ENCODE data around the gene TBC1D22A.

DNA sequence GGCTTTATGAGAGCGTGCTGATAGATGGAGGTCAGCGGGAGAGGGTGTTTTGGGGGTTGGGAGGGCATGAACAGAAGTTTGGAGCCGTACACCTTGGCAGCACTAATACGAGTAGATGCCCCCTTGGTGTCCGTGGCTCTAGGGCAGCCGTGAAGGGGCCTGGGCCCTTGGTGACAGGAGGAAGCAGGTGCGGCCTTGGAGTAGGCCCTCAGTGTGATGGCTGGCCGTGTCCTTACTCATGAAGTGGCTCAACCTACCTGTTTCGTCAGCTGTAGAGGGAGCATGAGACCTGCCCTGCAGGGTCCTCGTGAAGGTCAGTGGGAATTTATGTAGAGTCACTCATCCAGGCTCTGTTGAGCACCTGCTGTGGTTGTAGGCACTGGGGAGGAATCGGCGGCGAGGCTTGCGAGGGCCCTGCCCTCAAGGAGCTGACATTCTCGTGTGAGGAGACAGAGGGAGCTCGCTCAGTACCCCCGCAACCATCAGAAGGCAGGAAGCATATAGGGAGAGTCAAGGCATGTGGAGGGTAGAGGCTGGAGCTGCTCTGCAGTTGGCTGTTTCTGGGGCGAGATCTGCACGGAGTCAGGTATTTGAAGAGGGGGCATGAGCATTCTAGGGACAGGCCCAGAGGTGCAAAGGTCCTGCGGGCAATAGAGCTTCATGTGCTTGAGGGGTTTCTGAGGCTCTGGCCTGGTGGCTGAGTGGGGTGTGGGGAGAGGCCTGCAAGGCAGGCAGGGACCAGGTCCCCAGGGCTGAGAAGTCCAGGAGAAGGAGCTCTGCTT is 39.6 kb downstream of the TBC1D22A start:
- TF ChIP-seq, protein P1, sequence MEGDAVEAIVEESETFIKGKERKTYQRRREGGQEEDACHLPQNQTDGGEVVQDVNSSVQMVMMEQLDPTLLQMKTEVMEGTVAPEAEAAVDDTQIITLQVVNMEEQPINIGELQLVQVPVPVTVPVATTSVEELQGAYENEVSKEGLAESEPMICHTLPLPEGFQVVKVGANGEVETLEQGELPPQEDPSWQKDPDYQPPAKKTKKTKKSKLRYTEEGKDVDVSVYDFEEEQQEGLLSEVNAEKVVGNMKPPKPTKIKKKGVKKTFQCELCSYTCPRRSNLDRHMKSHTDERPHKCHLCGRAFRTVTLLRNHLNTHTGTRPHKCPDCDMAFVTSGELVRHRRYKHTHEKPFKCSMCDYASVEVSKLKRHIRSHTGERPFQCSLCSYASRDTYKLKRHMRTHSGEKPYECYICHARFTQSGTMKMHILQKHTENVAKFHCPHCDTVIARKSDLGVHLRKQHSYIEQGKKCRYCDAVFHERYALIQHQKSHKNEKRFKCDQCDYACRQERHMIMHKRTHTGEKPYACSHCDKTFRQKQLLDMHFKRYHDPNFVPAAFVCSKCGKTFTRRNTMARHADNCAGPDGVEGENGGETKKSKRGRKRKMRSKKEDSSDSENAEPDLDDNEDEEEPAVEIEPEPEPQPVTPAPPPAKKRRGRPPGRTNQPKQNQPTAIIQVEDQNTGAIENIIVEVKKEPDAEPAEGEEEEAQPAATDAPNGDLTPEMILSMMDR (conservative IDR thresholded peaks at IDR 0.05; ENCODE audit: low read length): no peak
- no peak for TF ChIP-seq EZH2phosphoT487 (IDR thresholded peaks at IDR 0.05; ENCODE audit: borderline replicate concordance, low read depth, low read length)

Measured in OCI-LY7 (cell line).